ENCODE data around the gene ID4.

- TF ChIP-seq BHLHE40 (IDR thresholded peaks at IDR 0.05; ENCODE audit: low read depth, low read length), result no peak
- TF ChIP-seq CTCF (conservative IDR thresholded peaks at IDR 0.05; ENCODE audit: low read depth, low read length), result no peak
- TF ChIP-seq RAD21 (IDR thresholded peaks at IDR 0.05; ENCODE audit: low read length), result no peak
- no peak for TF ChIP-seq MXI1 (IDR thresholded peaks at IDR 0.05; ENCODE audit: borderline replicate concordance, low read depth, low read length)
- no peak for TF ChIP-seq RFX5 (IDR thresholded peaks at IDR 0.05; ENCODE audit: low read depth, low read length)
- peak; percentile 54; the same call in 1 of the 2 replicates for TF ChIP-seq POLR2A (IDR thresholded peaks at IDR 0.05; ENCODE audit: low read depth, low read length)
These were observed 33.6 kb upstream of the ID4 start for GRCh38 chr6:19803331-19804204.
